Karpas-422 (cell line): ENCODE data around the gene CYTH3. TPM values are rescaled to one million over a fixed set of nuclear protein-coding genes. Genes with fewer than 3 reads are reported as not detected.

Experiments
- DNase-seq: peaks from one replicate; pipeline ENCODE4 v3.0.0-alpha.2; 2015
- H2AFZ ChIP-seq: fragments of 200-600 bp; sonication (generic); 2 replicates; pipeline ENCODE4 v1.6.1; 2014; ENCODE audit warnings: antibody characterized with exemption, low read length, mixed read lengths
- H3K27ac ChIP-seq: fragments of 200-600 bp; sonication (generic); 2 replicates; pipeline ENCODE4 v1.5.1; 2014; ENCODE audit warnings: mild to moderate bottlenecking, low read length, moderate library complexity
- H3K27me3 ChIP-seq: fragments of 200-600 bp; sonication (generic); 2 replicates; pipeline ENCODE4 v1.6.1; 2014; ENCODE audit warnings: low read length, mixed read lengths
- H3K36me3 ChIP-seq: fragments of 200-600 bp; sonication (generic); 2 replicates; pipeline ENCODE4 v1.6.1; 2014; ENCODE audit warnings: low read length, mixed read lengths; ENCODE audit not compliant: insufficient read depth
- H3K4me1 ChIP-seq: fragments of 200-600 bp; sonication (generic); 2 replicates; pipeline ENCODE4 v1.6.1; 2014; ENCODE audit warnings: mild to moderate bottlenecking, low read length, mixed read lengths
- H3K4me2 ChIP-seq: fragments of 200-600 bp; sonication (generic); 2 replicates; pipeline ENCODE4 v1.6.1; 2014; ENCODE audit warnings: low read length, low read depth, mild to moderate bottlenecking; ENCODE audit not compliant: poor library complexity, severe bottlenecking
- H3K4me3 ChIP-seq: fragments of 200-600 bp; sonication (generic); 2 replicates; pipeline ENCODE4 v1.5.1; 2014; ENCODE audit warnings: mild to moderate bottlenecking, antibody characterized with exemption, low read length, mixed read lengths
- H3K79me2 ChIP-seq: fragments of 200-600 bp; sonication (generic); 2 replicates; pipeline ENCODE4 v1.6.1; 2014; ENCODE audit warnings: mild to moderate bottlenecking, low read length, mixed read lengths
- H3K9ac ChIP-seq: fragments of 200-600 bp; sonication (generic); 2 replicates; pipeline ENCODE4 v1.6.0; 2014; ENCODE audit warnings: low read length
- H3K9me2 ChIP-seq: fragments of 200-600 bp; sonication (generic), shearing (Covaris generic); replicated peaks from 2 replicates; pipeline ENCODE4 v1.6.0; 2014; ENCODE audit warnings: mild to moderate bottlenecking, low read length, moderate library complexity; ENCODE audit not compliant: insufficient read depth
- H3K9me3 ChIP-seq: fragments of 300-700, 200-600 bp; sonication (generic); 2 replicates; pipeline ENCODE4 v1.6.1; 2014; ENCODE audit warnings: low read length, mixed read lengths
- H4K20me1 ChIP-seq: fragments of 200-600 bp; sonication (generic); 2 replicates; pipeline ENCODE4 v1.6.1; 2014; ENCODE audit warnings: mild to moderate bottlenecking, antibody characterized with exemption, low read length, low read depth; ENCODE audit not compliant: insufficient read depth
- total RNA-seq: library from RNA; depleted of rRNA; stranded (reverse); fragments of >200 nt; shearing (Covaris generic); gene quantifications from 2 replicates; pipeline ENCODE4 v1.2.3, GENCODE V29; 2014; ENCODE audit warnings: low replicate concordance

Gene CYTH3
- total RNA-seq, 1 experiment from 2014 or later = 3.0 TPM

DNA sequence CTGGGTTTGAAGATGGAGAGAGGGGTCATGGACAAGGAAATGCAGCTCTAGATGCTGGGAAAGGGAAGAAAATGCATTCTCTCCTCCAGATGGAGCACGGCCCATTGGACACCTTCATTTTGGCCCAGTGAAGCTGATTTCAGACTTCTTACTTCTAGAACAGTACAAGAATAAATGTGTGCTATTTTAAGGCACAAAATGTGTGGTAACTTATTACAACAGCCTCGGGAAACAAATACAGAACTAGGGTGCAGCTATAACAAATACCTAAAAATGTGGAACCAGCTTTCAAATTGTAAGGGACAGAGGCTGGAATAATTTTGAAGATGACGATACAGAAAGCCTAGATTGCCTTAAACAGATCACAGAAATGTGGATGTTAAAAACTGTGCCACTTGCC lies 54.1 kb downstream of the CYTH3 start:
- Histone ChIP-seq H3K9ac (no peak overlapping the region), H2AFZ (no peak overlapping the region), H4K20me1 (0 out of 2 replicates have a peak, but pooled peaks cover 3% of the 10 kb centered on the region), H3K4me1 (no peaks in the 10 kb centered on the region), H3K79me2 (no peaks in the 10 kb centered on the region), H3K4me2 (no peak overlapping the region), H3K27me3 (no peaks in the 10 kb centered on the region), H3K9me3 (no peaks in the 10 kb centered on the region), H3K36me3 (no peaks in the 10 kb centered on the region), H3K4me3 (no peak overlapping the region), H3K27ac (no peak overlapping the region), H3K9me2 (no peaks in the 10 kb centered on the region)
- DNase-seq = no peak

DNA sequence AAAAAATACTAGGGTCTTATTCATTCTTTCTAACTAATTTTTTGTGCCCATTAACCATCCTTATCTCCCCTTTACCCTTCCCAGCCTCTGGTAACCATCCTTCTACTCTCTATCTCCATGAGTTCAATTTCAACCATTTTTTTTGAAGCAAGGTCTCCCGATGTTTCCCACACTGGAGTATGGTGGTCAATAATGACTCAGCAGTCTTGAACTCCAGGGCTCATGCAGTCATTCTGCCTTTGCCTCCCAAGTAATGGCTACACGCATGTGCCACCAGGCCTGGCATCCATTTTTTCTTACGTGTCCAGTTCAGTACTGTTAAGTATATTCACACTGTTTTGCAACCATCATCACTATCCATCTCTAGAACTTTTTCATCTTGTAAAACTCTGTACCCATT lies 60.4 kb downstream of the CYTH3 start:
- no peak for DNase-seq
- no peaks in the 10 kb centered on the region for H3K9me3 ChIP-seq
- no peak overlapping the region for H3K27ac ChIP-seq
- no peak overlapping the region for H3K4me3 ChIP-seq
- H3K9me2 ChIP-seq = no peaks in the 10 kb centered on the region
- H3K4me1 ChIP-seq = no peaks in the 10 kb centered on the region
- H2AFZ ChIP-seq = no peak overlapping the region
- H3K79me2 ChIP-seq = no peaks in the 10 kb centered on the region
- H3K9ac ChIP-seq = no peak overlapping the region
- no peaks in the 10 kb centered on the region for H3K36me3 ChIP-seq
- H3K27me3 ChIP-seq = no peaks in the 10 kb centered on the region
- no peak overlapping the region for H3K4me2 ChIP-seq
- 0 out of 2 replicates have a peak, but pooled peaks cover 6% of the 10 kb centered on the region for H4K20me1 ChIP-seq

- H3K4me2 ChIP-seq = no peak overlapping the region
- H3K9me2 ChIP-seq = no peaks in the 10 kb centered on the region
- H3K9me3 ChIP-seq = no peaks in the 10 kb centered on the region
- no peaks in the 10 kb centered on the region for H3K36me3 ChIP-seq
- H3K4me3 ChIP-seq = no peak overlapping the region
- H3K79me2 ChIP-seq = no peaks in the 10 kb centered on the region
- H3K27ac ChIP-seq = no peak overlapping the region
- DNase-seq = no peak
- no peaks in the 10 kb centered on the region for H3K4me1 ChIP-seq
- H3K9ac ChIP-seq = no peak overlapping the region
- 0 out of 2 replicates have a peak, but pooled peaks cover 6% of the 10 kb centered on the region for H4K20me1 ChIP-seq
- no peaks in the 10 kb centered on the region; the same call in 1 of the 2 replicates for H3K27me3 ChIP-seq
- H2AFZ ChIP-seq = no peak overlapping the region
These were observed 61.6 kb downstream of the CYTH3 start for GRCh38 chr7:6210621-6211372.

GRCh38 chr7:6209340-6209739 lies 63.1 kb downstream of the CYTH3 start:
- Histone ChIP-seq H3K9me3 (no peaks in the 10 kb centered on the region), H3K27me3 (no peaks in the 10 kb centered on the region; the same call in 1 of the 2 replicates), H3K79me2 (no peaks in the 10 kb centered on the region), H3K9ac (no peak overlapping the region), H3K4me1 (no peaks in the 10 kb centered on the region), H4K20me1 (0 out of 2 replicates have a peak, but pooled peaks cover 3% of the 10 kb centered on the region), H3K4me2 (no peak overlapping the region), H3K9me2 (no peaks in the 10 kb centered on the region), H2AFZ (no peak overlapping the region), H3K4me3 (no peak overlapping the region), H3K36me3 (no peaks in the 10 kb centered on the region), H3K27ac (no peak overlapping the region)
- DNase-seq = no peak

DNA sequence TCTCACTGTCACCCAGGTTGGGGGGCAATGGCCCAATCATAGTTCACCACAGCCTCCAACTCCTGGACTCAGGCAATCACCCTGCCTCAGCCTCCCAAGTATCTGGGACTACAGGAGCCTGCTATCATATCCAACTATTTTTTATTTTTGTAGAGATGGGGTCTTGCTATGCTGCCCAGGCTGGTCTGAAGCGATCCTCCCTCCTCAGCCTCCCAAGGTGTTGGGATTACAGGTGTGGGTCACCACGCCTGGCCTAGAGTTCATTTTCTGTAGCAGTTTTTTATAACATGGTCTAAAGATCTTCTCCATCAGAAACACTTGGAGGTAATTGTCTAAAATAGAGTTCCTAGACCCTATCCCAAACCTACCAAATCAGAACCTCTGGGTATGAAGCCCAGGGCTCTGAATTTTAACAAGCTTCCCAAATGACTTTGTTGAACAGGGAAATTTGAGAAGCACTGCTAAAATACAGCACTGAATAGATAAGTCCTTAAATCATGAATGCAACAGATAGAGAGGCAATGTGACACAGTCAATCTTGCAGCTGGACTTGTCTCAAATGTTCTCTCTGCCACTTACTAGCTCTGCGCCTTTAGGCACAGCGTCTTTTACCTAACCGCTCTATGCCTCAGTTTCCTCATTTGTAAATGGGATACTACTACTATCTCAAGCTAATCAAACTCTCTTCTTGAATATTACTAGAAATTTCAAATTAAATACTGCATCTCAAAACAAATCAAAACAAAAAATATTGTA lies 63.7 kb downstream of the CYTH3 start:
- Histone ChIP-seq H3K79me2 (no peaks in the 10 kb centered on the region), H2AFZ (no peak overlapping the region), H3K36me3 (no peaks in the 10 kb centered on the region), H3K4me3 (no peak overlapping the region), H3K9me3 (no peaks in the 10 kb centered on the region), H4K20me1 (0 out of 2 replicates have a peak, but pooled peaks cover 3% of the 10 kb centered on the region), H3K9me2 (no peaks in the 10 kb centered on the region), H3K27ac (no peak overlapping the region), H3K4me2 (no peak overlapping the region), H3K27me3 (no peaks in the 10 kb centered on the region; the same call in 1 of the 2 replicates), H3K4me1 (no peaks in the 10 kb centered on the region), H3K9ac (no peak overlapping the region)
- DNase-seq = no peak

DNA sequence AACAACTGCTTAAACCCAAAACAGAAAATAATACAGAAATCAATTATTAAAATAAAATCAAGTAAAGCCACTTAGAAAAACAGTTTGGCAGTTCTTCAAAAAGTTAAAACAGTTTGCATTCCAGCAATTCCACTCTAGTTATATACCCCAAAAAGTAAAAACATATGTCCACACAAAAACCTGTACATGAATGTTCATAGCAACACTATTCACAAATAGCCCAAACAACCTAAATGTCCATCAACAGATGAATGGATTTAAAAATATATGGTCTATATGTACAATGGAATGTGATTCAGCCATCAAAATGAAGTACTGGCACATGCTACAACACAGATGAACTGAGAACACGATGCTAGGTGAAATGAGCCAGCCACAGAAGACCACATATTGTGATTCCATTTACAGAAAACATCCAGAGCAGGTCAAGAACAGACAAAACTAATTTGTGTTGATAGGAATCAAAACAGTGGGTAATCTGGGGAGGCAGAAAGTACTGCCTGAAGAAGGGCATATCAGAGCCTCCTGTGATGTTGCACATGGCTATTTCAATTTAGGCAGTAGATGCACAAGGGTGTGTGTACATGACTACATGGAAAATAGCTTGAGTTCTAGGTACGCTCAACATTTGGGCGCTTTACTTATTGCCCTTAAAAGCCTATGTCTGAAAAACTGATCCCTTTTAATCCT lies 66.3 kb downstream of the CYTH3 start:
- H2AFZ ChIP-seq = no peak overlapping the region
- H3K9ac ChIP-seq = no peak overlapping the region
- no peaks in the 10 kb centered on the region for H3K4me1 ChIP-seq
- H3K27me3 ChIP-seq = no peaks in the 10 kb centered on the region; the same call in 1 of the 2 replicates
- H3K36me3 ChIP-seq = no peaks in the 10 kb centered on the region
- DNase-seq = no peak
- H3K4me3 ChIP-seq = no peak overlapping the region
- no peaks in the 10 kb centered on the region for H3K9me3 ChIP-seq
- H3K27ac ChIP-seq = no peak overlapping the region
- 0 out of 2 replicates have a peak, but pooled peaks cover 2% of the 10 kb centered on the region for H4K20me1 ChIP-seq
- H3K9me2 ChIP-seq = no peaks in the 10 kb centered on the region
- H3K4me2 ChIP-seq = no peak overlapping the region
- H3K79me2 ChIP-seq = no peaks in the 10 kb centered on the region

DNA sequence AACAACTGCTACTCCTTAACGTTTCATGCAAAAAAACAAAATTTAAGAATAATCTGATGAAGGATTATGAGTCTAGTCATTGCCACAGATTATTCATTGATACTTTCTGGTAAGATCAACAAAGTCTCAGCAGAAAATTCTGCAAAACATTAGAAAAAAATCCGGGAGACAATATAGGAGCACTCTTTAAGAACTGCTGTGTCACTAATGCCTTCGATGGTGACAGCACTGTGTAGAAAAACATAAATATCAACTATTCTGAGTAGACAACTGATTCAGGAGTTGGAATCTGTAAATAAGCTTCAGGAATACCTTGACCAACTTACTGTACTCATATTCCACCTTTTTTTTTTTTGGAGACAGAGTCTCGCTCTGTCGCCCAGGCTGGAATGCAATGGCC lies 69.0 kb downstream of the CYTH3 start:
- no peaks in the 10 kb centered on the region for H3K36me3 ChIP-seq
- H2AFZ ChIP-seq = no peak overlapping the region
- H3K4me2 ChIP-seq = no peak overlapping the region
- H3K27ac ChIP-seq = no peak overlapping the region
- no peaks in the 10 kb centered on the region for H3K9me3 ChIP-seq
- H3K27me3 ChIP-seq = no peaks in the 10 kb centered on the region; the same call in 1 of the 2 replicates
- H4K20me1 ChIP-seq = no peaks in the 10 kb centered on the region
- no peak overlapping the region for H3K4me3 ChIP-seq
- H3K4me1 ChIP-seq = no peaks in the 10 kb centered on the region
- H3K9me2 ChIP-seq = no peaks in the 10 kb centered on the region
- H3K79me2 ChIP-seq = no peaks in the 10 kb centered on the region
- no peak overlapping the region for H3K9ac ChIP-seq
- DNase-seq = no peak

GRCh38 chr7:6202117-6202516 lies 70.3 kb downstream of the CYTH3 start:
- no peaks in the 10 kb centered on the region for H3K9me2 ChIP-seq
- no peaks in the 10 kb centered on the region for H3K4me1 ChIP-seq
- no peak overlapping the region for H3K4me3 ChIP-seq
- H3K36me3 ChIP-seq = no peaks in the 10 kb centered on the region
- H3K9ac ChIP-seq = no peak overlapping the region
- H3K27ac ChIP-seq = no peak overlapping the region
- no peaks in the 10 kb centered on the region for H4K20me1 ChIP-seq
- no peaks in the 10 kb centered on the region for H3K79me2 ChIP-seq
- no peak for DNase-seq
- no peaks in the 10 kb centered on the region for H3K9me3 ChIP-seq
- H2AFZ ChIP-seq = no peak overlapping the region
- H3K27me3 ChIP-seq = no peaks in the 10 kb centered on the region; the same call in 1 of the 2 replicates
- no peak overlapping the region for H3K4me2 ChIP-seq
